ENCODE measurements around the gene OR2AT4.
"Not testable (repeated sequence)": the region's sequence is repeated elsewhere in the genome, so short reads cannot be mapped to it uniquely, and the experiment has no call there.

Gene OR2AT4

GRCh38 chr11:75113030-75113429 lies 16.4 kb upstream of the OR2AT4 start:
- TF ChIP-seq EZH2 (optimal IDR thresholded peaks at IDR 0.05; ENCODE audit: low read depth, low read length) (no peak), CTCF (IDR thresholded peaks at IDR 0.05; ENCODE audit: low read length) (no peak), EZH2phosphoT487 (IDR thresholded peaks at IDR 0.05; ENCODE audit: low read length) (no peak)
- no peaks in the 10 kb centered on the region for H3K9me2 ChIP-seq (replicated peaks; ENCODE audit: insufficient read depth, low read length)
- no peaks in the 10 kb centered on the region for H3K9me3 ChIP-seq (replicated peaks; ENCODE audit: insufficient read depth, low read length)
- H3K9ac ChIP-seq (ENCODE audit: low read length), result no peak overlapping the region
- H3K27ac ChIP-seq (ENCODE audit: low read length), result no peak overlapping the region
- no peaks in the 10 kb centered on the region for H3K27me3 ChIP-seq (replicated peaks; ENCODE audit: insufficient read depth, low read length)
- H3K4me1 ChIP-seq (ENCODE audit: low read length), result no peaks in the 10 kb centered on the region
- no peaks in the 10 kb centered on the region for H3F3A ChIP-seq (ENCODE audit: insufficient read depth, low read length)
- no peak for DNase-seq
- H2AFZ ChIP-seq (ENCODE audit: low read length), result no peak overlapping the region
- H3K79me2 ChIP-seq (ENCODE audit: low read length), result no peaks in the 10 kb centered on the region
- no peak overlapping the region for H3K4me2 ChIP-seq (ENCODE audit: low read depth, low read length)
- H3K36me3 ChIP-seq (replicated peaks; ENCODE audit: insufficient read depth, low read length), result no peaks in the 10 kb centered on the region
- H4K20me1 ChIP-seq (ENCODE audit: insufficient read depth, low read length), result no peaks in the 10 kb centered on the region
- no peak overlapping the region for H3K4me3 ChIP-seq (ENCODE audit: low read length)

- no peaks in the 10 kb centered on the region for H4K20me1 ChIP-seq (ENCODE audit: insufficient read depth, low read length)
- TF ChIP-seq EZH2phosphoT487 (IDR thresholded peaks at IDR 0.05; ENCODE audit: low read length), result no peak
- TF ChIP-seq CTCF (IDR thresholded peaks at IDR 0.05; ENCODE audit: low read length), result no peak
- TF ChIP-seq EZH2 (optimal IDR thresholded peaks at IDR 0.05; ENCODE audit: low read depth, low read length), result no peak
- H3F3A ChIP-seq (ENCODE audit: insufficient read depth, low read length), result no peaks in the 10 kb centered on the region
- H3K27ac ChIP-seq (ENCODE audit: low read length), result no peak overlapping the region
- no peaks in the 10 kb centered on the region for H3K9me3 ChIP-seq (replicated peaks; ENCODE audit: insufficient read depth, low read length)
- no peaks in the 10 kb centered on the region for H3K4me1 ChIP-seq (ENCODE audit: low read length)
- H3K9me2 ChIP-seq (replicated peaks; ENCODE audit: insufficient read depth, low read length), result no peaks in the 10 kb centered on the region
- no peak overlapping the region for H2AFZ ChIP-seq (ENCODE audit: low read length)
- no peak overlapping the region for H3K4me3 ChIP-seq (ENCODE audit: low read length)
- no peaks in the 10 kb centered on the region for H3K27me3 ChIP-seq (replicated peaks; ENCODE audit: insufficient read depth, low read length)
- H3K36me3 ChIP-seq (replicated peaks; ENCODE audit: insufficient read depth, low read length), result no peaks in the 10 kb centered on the region
- H3K79me2 ChIP-seq (ENCODE audit: low read length), result no peaks in the 10 kb centered on the region
- no peak overlapping the region for H3K9ac ChIP-seq (ENCODE audit: low read length)
- DNase-seq, result no peak
- H3K4me2 ChIP-seq (ENCODE audit: low read depth, low read length), result no peak overlapping the region
Observed at GRCh38 chr11:75112200-75112599, 15.5 kb upstream of the OR2AT4 start.

GRCh38 chr11:75107187-75107586 lies 10.5 kb upstream of the OR2AT4 start:
- TF ChIP-seq EZH2 (optimal IDR thresholded peaks at IDR 0.05; ENCODE audit: low read depth, low read length) (no peak), CTCF (IDR thresholded peaks at IDR 0.05; ENCODE audit: low read length) (no peak), EZH2phosphoT487 (IDR thresholded peaks at IDR 0.05; ENCODE audit: low read length) (no peak)
- H2AFZ ChIP-seq (ENCODE audit: low read length), result no peak overlapping the region
- H3K4me2 ChIP-seq (ENCODE audit: low read depth, low read length), result no peak overlapping the region
- no peaks in the 10 kb centered on the region for H3K27me3 ChIP-seq (replicated peaks; ENCODE audit: insufficient read depth, low read length)
- no peak for DNase-seq
- H3K79me2 ChIP-seq (ENCODE audit: low read length), result no peaks in the 10 kb centered on the region
- H3K9me2 ChIP-seq (replicated peaks; ENCODE audit: insufficient read depth, low read length), result no peaks in the 10 kb centered on the region
- no peaks in the 10 kb centered on the region for H4K20me1 ChIP-seq (ENCODE audit: insufficient read depth, low read length)
- no peak overlapping the region for H3K27ac ChIP-seq (ENCODE audit: low read length)
- no peaks in the 10 kb centered on the region for H3K4me1 ChIP-seq (ENCODE audit: low read length)
- H3F3A ChIP-seq (ENCODE audit: insufficient read depth, low read length), result no peaks in the 10 kb centered on the region
- no peaks in the 10 kb centered on the region for H3K9me3 ChIP-seq (replicated peaks; ENCODE audit: insufficient read depth, low read length)
- no peaks in the 10 kb centered on the region for H3K36me3 ChIP-seq (replicated peaks; ENCODE audit: insufficient read depth, low read length)
- H3K4me3 ChIP-seq (ENCODE audit: low read length), result no peak overlapping the region
- H3K9ac ChIP-seq (ENCODE audit: low read length), result no peak overlapping the region

GRCh38 chr11:75105967-75106681 lies 9.4 kb upstream of the OR2AT4 start:
- H3K79me2 ChIP-seq (ENCODE audit: low read length); H3F3A ChIP-seq (ENCODE audit: insufficient read depth, low read length); H3K9me3 ChIP-seq (replicated peaks; ENCODE audit: insufficient read depth, low read length); H3K4me3 ChIP-seq (ENCODE audit: low read length); H3K4me1 ChIP-seq (ENCODE audit: low read length); H4K20me1 ChIP-seq (ENCODE audit: insufficient read depth, low read length); H3K9ac ChIP-seq (ENCODE audit: low read length); H3K27ac ChIP-seq (ENCODE audit: low read length); DNase-seq; H3K27me3 ChIP-seq (replicated peaks; ENCODE audit: insufficient read depth, low read length); H3K9me2 ChIP-seq (replicated peaks; ENCODE audit: insufficient read depth, low read length); H3K4me2 ChIP-seq (ENCODE audit: low read depth, low read length); H3K36me3 ChIP-seq (replicated peaks; ENCODE audit: insufficient read depth, low read length): not testable (repeated sequence)
- peak overlapping the region; percentile 56 for H2AFZ ChIP-seq (ENCODE audit: low read length)

Measured in MM.1S (cell line).